Measurements from ENCODE around the gene TYW1.
"Not testable (repeated sequence)": the region's sequence is repeated elsewhere in the genome, so short reads cannot be mapped to it uniquely, and the experiment has no call there.

TYW1 gene

GRCh38 chr7:67192889-67193613, 196.4 kb downstream of the TYW1 start:
- Mint-ChIP-seq H3K36me3 (ENCODE audit: low read depth) (peaks cover 27% of the 10 kb centered on the region), H3K4me1 (peaks cover 14% of the 10 kb centered on the region)
- H3K27ac Mint-ChIP-seq, DNase-seq, H3K9me3 Mint-ChIP-seq, H3K4me3 Mint-ChIP-seq, H3K27me3 Mint-ChIP-seq, ATAC-seq: not testable (repeated sequence)

- not testable (repeated sequence) for H3K4me3 Mint-ChIP-seq, H3K9me3 Mint-ChIP-seq, H3K4me1 Mint-ChIP-seq, H3K27ac Mint-ChIP-seq, H3K27me3 Mint-ChIP-seq, ATAC-seq, DNase-seq
- peaks cover 34% of the 10 kb centered on the region for H3K36me3 Mint-ChIP-seq (ENCODE audit: low read depth)
These were observed 199.5 kb downstream of the TYW1 start for GRCh38 chr7:67196176-67196575.

DNA sequence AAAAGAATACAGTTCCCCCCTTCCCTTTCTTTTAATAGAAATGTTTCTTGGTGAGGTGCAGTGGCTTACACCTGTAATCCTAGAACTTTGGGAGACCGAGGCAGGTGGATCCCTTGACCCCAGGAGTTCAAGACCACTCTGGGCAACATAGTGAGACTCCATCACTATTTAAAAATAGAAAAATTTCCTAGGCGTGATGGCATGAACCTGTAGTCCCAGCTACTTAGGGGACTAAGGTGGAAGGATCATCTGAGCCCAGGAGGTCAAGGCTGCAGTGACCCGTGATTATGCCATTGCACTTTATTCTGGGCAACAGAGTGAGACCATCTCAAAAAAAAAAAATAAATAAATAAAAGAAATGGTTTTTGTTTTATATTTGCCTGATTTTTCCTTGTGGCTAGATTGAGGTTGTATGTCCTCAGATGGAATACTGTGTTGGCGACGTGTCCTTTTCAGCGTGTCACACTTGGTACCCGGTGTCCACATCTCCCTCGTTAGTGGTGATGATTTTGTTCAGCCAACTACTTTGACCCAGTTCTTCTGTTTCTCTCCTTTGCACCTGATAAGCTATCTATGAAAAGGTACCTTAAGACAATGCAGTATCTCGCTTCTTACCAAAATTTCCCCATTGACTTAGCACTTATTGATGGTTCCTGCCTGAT, 202.4 kb downstream of the TYW1 start:
- not testable (repeated sequence) for H3K9me3 Mint-ChIP-seq, H3K4me1 Mint-ChIP-seq, H3K27me3 Mint-ChIP-seq, H3K27ac Mint-ChIP-seq, ATAC-seq, H3K4me3 Mint-ChIP-seq, DNase-seq
- H3K36me3 Mint-ChIP-seq (ENCODE audit: low read depth) = peaks cover 35% of the 10 kb centered on the region

DNA sequence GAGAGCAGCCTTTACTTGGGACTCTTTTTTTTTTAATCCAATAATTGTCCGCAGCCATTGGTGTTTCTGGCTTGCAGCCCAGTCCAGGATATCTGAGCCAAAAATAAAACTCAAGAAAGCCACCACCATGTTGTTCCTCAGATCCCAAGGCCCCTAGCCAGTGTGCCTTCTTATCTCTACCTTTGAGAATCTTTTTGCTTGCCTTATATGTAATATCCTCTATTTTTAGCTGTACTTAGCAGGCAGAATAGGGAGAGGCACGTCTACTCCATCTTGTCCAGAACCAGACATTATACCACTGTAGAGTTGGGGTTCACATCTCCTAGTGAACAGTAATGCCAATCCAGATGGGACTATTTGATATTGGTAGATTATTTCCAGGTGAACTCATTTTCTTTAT, 209.1 kb downstream of the TYW1 start:
- not testable (repeated sequence) for H3K4me1 Mint-ChIP-seq, ATAC-seq, H3K9me3 Mint-ChIP-seq, H3K27ac Mint-ChIP-seq, H3K27me3 Mint-ChIP-seq, H3K4me3 Mint-ChIP-seq, DNase-seq
- peaks cover 38% of the 10 kb centered on the region for H3K36me3 Mint-ChIP-seq (ENCODE audit: low read depth)

GRCh38 chr7:67206452-67206851, 209.8 kb downstream of the TYW1 start:
- Mint-ChIP-seq H3K27ac (no peak overlapping the region), H3K4me3 (no peak overlapping the region), H3K4me1 (peaks cover 1% of the 10 kb centered on the region), H3K36me3 (ENCODE audit: low read depth) (peaks cover 38% of the 10 kb centered on the region), H3K9me3 (peaks cover 3% of the 10 kb centered on the region), H3K27me3 (no peaks in the 10 kb centered on the region)
- ATAC-seq (no peak), DNase-seq (no peak)

- not testable (repeated sequence) for H3K9me3 Mint-ChIP-seq, H3K4me1 Mint-ChIP-seq, H3K27me3 Mint-ChIP-seq, H3K4me3 Mint-ChIP-seq, H3K27ac Mint-ChIP-seq, DNase-seq
- peaks cover 40% of the 10 kb centered on the region for H3K36me3 Mint-ChIP-seq (ENCODE audit: low read depth)
- peak; percentile 63 for ATAC-seq
These were observed 212.0 kb downstream of the TYW1 start for GRCh38 chr7:67208656-67209055.

DNA sequence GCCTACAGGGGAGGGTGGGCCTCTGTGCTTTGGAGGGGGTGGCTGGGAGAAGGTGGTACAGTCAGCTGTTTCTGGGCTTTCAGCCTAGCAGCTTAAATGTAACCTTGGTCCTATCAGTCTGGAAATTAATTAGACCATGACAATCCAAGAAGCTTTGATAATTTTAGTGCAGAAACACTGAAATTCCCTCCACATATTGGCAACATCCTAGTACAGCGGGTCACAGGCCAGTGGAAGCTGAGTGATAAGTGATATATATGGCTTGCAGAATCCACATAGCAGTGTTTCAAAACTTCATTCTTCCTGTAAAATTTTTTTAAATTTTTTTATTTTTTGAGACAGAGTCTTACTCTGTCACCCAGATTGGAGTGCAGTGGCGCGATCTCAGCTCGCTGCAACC, 212.6 kb downstream of the TYW1 start:
- peaks cover 37% of the 10 kb centered on the region for H3K36me3 Mint-ChIP-seq (ENCODE audit: low read depth)
- DNase-seq (no peak), ATAC-seq (no peak)
- no peak overlapping the region for H3K27ac Mint-ChIP-seq
- H3K4me1 Mint-ChIP-seq = peaks cover 1% of the 10 kb centered on the region
- peaks cover 3% of the 10 kb centered on the region for H3K9me3 Mint-ChIP-seq
- H3K27me3 Mint-ChIP-seq = no peaks in the 10 kb centered on the region
- H3K4me3 Mint-ChIP-seq = no peak overlapping the region

DNA sequence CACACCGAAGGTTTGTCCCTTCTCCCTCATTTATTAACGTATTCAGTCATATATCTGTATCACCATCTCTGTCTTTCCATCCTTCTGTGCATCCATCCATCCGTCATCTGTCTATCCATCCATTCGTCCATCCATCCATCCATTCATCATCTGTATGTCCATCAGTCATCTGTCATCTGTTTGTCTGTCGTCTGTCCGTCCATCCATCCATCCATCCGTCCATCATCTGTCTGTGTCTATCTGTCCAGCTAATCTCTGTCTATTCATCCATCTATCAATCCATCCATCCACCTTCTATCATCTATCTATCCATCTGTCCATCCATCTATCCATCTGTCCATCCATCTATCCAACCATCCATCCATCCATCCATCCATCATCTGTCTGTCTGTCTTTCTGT, 213.9 kb downstream of the TYW1 start:
- Mint-ChIP-seq H3K27me3 (no peaks in the 10 kb centered on the region), H3K4me1 (peaks cover 1% of the 10 kb centered on the region), H3K36me3 (ENCODE audit: low read depth) (peaks cover 36% of the 10 kb centered on the region), H3K9me3 (peaks cover 3% of the 10 kb centered on the region), H3K4me3 (no peak overlapping the region), H3K27ac (no peak overlapping the region)
- DNase-seq (no peak), ATAC-seq (no peak)

DNA sequence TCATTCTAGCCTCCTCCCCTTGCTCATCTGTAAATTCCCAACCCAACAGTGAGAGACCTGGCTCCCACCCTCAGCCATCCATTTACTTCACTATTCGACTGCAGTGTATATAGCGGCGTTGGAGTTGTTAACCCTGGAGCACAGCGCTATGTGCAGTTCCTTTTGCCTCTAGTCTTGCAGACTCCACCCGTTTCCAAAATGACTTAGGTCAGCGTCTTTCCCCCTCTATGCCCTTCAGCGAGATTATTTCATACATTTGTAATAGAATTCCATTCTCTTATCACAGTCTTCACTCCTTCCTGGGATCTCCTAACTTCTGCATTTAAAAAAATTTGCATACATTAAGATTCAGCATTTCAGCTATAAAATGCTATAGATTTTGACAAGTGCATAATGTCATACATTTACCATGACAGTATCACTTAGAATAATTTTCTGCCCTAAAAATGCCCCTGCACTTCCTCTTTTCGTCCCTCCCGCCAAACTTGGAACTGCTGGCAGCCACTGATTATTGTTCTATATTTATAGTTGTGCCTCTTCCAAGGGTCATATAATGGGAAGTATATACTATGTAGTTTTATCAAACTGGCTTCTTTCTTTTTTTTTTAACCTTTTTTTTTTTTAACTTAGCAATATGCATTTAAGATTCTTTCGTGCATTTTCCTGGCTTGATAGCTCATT, 215.2 kb downstream of the TYW1 start:
- not testable (repeated sequence) for DNase-seq, H3K4me3 Mint-ChIP-seq, H3K27me3 Mint-ChIP-seq, H3K9me3 Mint-ChIP-seq, H3K4me1 Mint-ChIP-seq, H3K27ac Mint-ChIP-seq, ATAC-seq
- H3K36me3 Mint-ChIP-seq (ENCODE audit: low read depth) = peaks cover 36% of the 10 kb centered on the region

DNA sequence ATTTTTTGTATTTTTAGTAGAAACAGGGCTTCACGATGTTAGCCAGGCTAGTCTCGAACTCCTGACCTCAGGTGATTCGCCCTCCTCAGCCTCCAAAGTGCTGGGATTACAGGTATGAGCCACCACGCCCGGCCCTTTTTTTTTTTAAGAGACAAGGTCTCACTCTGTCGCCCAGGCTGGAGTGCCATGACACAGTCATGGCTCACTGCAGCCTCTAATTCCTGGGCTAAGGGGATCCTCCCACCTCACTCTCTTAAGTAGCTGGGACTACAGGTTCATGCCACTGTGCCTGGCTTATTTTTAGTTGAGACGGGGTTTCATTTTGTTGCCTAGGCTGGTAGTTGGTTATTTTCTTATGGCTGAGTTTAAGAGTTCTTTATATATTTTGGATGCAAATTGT, 216.4 kb downstream of the TYW1 start:
- H3K4me3 Mint-ChIP-seq, H3K4me1 Mint-ChIP-seq, H3K27me3 Mint-ChIP-seq, H3K9me3 Mint-ChIP-seq, DNase-seq, H3K27ac Mint-ChIP-seq, ATAC-seq: not testable (repeated sequence)
- H3K36me3 Mint-ChIP-seq (ENCODE audit: low read depth) = peaks cover 34% of the 10 kb centered on the region

DNA sequence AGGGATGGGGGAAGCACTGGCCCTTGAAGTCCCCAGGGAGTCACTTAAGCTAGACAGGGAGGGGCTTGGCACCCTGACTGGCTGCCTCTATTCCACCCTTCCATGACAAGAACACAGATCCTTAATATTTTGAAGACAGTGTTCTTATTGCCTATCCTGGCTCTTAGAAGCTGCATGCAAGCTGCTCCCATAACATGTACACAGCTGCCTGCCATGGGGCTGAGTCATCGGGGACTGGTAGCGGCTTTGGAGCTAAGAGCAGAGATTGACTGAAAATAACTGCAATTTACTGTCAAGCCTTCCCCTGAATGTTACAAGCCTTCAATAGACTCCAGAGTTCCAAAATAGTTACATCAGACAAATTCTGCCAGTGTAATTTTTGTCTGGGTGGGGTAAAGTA, 226.9 kb downstream of the TYW1 start:
- Mint-ChIP-seq H3K9me3 (peaks cover 22% of the 10 kb centered on the region), H3K36me3 (ENCODE audit: low read depth) (peaks cover 41% of the 10 kb centered on the region), H3K4me1 (peaks cover 11% of the 10 kb centered on the region)
- not testable (repeated sequence) for H3K27ac Mint-ChIP-seq, H3K4me3 Mint-ChIP-seq, H3K27me3 Mint-ChIP-seq, DNase-seq, ATAC-seq

DNA sequence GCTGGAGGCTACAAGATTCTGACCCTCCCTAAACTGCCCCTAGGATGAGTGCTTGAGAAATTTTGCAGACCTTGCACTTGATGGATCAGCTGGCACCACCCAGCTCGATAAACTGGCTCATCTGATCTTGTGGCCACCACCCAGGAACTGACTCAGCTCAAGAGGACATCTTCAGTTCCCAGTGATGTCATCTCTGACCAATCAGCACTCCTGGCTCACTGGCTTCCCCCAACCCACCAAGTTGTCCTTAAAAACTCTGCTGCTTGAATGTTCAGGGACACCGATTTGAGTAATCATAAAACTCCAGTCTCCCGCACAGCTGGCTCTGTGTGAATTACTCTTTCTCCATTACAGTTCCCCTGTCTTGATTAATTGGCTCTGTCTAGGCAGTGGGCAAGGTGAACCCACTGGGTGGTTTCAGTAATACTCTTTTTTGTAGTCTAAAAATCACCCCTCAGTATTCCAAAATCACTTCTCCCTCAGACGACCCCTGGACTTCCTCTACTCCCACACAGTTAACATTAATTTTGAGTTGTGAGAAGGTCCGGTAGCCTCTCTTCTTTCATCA, 229.8 kb downstream of the TYW1 start:
- DNase-seq = peak; percentile 14
- Mint-ChIP-seq H3K36me3 (ENCODE audit: low read depth) (peaks cover 36% of the 10 kb centered on the region), H3K4me1 (peaks cover 11% of the 10 kb centered on the region), H3K9me3 (peaks cover 14% of the 10 kb centered on the region)
- H3K27me3 Mint-ChIP-seq, H3K27ac Mint-ChIP-seq, H3K4me3 Mint-ChIP-seq, ATAC-seq: not testable (repeated sequence)

DNA sequence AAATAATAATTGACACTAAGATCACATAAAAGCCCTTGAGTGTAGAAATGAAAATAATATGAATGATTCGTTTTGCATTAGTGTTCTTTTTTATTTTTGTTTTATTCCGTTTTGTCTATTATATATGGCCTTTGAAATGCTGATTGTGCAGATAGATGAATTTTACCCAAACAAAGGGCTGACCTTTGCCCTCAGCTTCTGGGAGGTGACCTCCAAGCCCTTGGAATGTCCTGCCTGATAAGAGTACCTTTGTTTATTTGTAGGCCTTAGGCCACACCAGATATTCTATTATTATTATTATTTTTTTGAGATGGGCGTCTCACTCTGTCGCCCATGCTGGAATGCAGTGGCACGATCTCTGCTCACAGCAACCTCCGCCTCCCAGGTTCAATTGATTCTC, 230.3 kb downstream of the TYW1 start:
- Mint-ChIP-seq H3K9me3 (peaks cover 11% of the 10 kb centered on the region), H3K4me1 (peaks cover 11% of the 10 kb centered on the region), H3K36me3 (ENCODE audit: low read depth) (peaks cover 35% of the 10 kb centered on the region)
- not testable (repeated sequence) for H3K4me3 Mint-ChIP-seq, ATAC-seq, H3K27ac Mint-ChIP-seq, DNase-seq, H3K27me3 Mint-ChIP-seq

GRCh38 chr7:67229018-67229417, 232.4 kb downstream of the TYW1 start:
- H3K27me3 Mint-ChIP-seq, H3K27ac Mint-ChIP-seq, ATAC-seq, DNase-seq, H3K4me3 Mint-ChIP-seq, H3K9me3 Mint-ChIP-seq: not testable (repeated sequence)
- H3K4me1 Mint-ChIP-seq = peaks cover 11% of the 10 kb centered on the region
- H3K36me3 Mint-ChIP-seq (ENCODE audit: low read depth) = peaks cover 23% of the 10 kb centered on the region

DNA sequence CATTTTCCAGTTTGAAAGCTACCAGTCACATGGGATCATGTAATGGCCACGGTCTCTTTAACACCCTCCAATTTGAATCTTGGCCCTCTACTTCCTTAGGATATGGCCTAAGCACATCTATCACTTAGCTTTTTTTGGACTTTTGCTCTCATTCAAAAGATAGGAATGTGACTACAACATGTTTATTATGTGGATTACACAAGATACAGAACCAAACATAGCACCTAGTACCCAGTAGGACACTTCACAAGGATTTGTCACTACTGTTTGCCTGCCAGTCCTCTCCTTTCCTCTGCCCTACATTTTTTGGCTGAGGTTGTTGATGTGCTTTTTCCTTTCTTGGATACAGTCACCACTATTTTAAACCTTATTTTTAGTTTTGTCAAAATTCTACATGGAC, 233.4 kb downstream of the TYW1 start:
- not testable (repeated sequence) for H3K27me3 Mint-ChIP-seq, H3K9me3 Mint-ChIP-seq, DNase-seq, H3K4me3 Mint-ChIP-seq, H3K27ac Mint-ChIP-seq, ATAC-seq
- Mint-ChIP-seq H3K4me1 (peaks cover 11% of the 10 kb centered on the region), H3K36me3 (ENCODE audit: low read depth) (peaks cover 19% of the 10 kb centered on the region)
